Germinal center (tissue), 1 donor: Measurements from ENCODE around the gene WDHD1.
"Not testable (repeated sequence)": the region's sequence is repeated elsewhere in the genome, so short reads cannot be mapped to it uniquely, and the experiment has no call there.

Source experiments
- DNase-seq: peaks from one replicate; pipeline ENCODE4 v3.0.0; 2012; ENCODE audit warnings: mixed read lengths, low spot score

The WDHD1 gene, protein sequence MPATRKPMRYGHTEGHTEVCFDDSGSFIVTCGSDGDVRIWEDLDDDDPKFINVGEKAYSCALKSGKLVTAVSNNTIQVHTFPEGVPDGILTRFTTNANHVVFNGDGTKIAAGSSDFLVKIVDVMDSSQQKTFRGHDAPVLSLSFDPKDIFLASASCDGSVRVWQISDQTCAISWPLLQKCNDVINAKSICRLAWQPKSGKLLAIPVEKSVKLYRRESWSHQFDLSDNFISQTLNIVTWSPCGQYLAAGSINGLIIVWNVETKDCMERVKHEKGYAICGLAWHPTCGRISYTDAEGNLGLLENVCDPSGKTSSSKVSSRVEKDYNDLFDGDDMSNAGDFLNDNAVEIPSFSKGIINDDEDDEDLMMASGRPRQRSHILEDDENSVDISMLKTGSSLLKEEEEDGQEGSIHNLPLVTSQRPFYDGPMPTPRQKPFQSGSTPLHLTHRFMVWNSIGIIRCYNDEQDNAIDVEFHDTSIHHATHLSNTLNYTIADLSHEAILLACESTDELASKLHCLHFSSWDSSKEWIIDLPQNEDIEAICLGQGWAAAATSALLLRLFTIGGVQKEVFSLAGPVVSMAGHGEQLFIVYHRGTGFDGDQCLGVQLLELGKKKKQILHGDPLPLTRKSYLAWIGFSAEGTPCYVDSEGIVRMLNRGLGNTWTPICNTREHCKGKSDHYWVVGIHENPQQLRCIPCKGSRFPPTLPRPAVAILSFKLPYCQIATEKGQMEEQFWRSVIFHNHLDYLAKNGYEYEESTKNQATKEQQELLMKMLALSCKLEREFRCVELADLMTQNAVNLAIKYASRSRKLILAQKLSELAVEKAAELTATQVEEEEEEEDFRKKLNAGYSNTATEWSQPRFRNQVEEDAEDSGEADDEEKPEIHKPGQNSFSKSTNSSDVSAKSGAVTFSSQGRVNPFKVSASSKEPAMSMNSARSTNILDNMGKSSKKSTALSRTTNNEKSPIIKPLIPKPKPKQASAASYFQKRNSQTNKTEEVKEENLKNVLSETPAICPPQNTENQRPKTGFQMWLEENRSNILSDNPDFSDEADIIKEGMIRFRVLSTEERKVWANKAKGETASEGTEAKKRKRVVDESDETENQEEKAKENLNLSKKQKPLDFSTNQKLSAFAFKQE

DNA sequence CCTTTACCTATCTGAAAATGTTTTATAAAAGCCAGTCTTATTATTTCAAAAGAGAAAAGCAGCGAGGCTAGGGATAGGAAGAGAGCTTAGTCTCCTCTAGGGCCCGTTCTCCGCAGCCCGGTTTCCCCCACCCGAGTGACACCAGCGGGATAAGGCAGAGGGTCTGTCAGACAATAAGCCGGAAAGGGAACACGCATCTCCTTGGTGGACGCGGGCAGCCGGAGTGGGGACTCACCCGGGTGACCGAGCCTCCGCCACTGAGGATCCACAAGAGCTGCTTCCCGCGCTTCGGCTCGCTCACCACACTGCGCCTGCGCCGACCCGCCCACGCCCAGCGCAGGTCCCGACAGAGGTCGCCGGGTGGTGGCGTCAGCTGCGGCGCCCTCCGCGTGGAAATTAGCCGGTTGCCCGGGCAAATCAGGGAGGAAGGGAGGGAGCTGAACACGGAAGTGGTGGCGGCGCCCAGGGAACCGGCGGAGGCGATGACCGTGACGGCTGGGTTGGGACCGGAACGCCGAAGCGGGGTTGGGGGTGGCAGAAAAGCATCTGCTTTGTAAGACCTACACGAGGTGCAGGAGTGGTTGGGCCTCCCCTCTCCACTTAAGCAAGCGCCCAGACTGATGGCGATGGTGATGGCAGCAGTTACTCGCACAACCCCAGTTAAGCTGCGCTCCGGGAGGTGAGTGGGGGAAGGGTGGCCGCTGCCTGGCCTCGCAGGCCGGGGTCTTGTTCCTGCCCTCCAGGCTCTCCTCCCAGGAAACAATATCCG lies at the start of gene WDHD1, which contains the start of gene SOCS4:
Gene WDHD1 (minus strand): TSS at position 307 of the 769 bp plus-strand sequence. CDS start 312 bp downstream, outside the sequence.
Gene SOCS4 (plus strand): TSS at position 444 of the 769 bp plus-strand sequence. CDS start 15,806 bp downstream, outside the sequence.
- DNase-seq = peak; percentile 93

GRCh38 chr14:55075628-55076175 lies 48.8 kb upstream of the WDHD1 start:
- DNase-seq = no peak

DNA sequence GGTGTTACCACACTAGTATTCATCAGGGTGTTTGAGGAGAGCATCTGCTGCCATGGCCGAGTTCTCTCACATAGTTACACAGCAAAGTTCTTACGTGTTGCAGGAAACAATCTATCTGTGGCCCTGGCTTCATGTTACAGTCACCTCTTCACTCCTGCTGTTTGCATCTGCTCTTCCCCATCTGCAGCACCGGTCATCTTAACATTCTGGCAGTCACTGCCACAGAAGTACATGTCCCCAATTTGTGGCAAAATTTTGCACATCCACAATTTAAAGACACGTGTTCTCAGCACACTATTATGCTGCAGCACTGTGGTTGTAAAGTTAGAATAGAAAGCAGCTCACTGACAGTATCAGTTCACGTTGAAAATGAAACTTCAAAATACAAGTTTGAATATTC lies 47.8 kb upstream of the WDHD1 start:
- no peak for DNase-seq

DNA sequence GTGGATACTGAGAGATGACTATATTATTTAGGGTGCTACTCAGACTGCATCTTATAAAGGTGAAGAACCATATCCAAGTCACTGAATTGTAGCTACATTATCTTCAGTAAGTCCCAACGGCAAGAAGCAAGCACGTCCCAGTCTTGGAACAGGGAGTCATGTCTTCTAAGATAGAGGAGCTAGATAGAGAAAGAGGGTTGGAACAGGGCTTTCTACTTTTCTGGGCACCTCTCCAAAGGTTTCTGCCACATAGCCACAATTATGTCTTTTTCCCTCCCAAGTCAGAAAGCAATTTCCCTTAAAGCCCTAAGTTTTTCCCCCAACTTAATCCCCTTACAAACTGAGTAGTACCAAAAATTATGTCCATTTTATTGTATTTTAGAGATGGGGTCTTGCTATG lies 47.0 kb upstream of the WDHD1 start:
- DNase-seq = no peak

- peak; percentile 62 for DNase-seq
Observed at GRCh38 chr14:55071870-55072640, 45.2 kb upstream of the WDHD1 start.

- peak; percentile 13 for DNase-seq
Observed at GRCh38 chr14:55070981-55071411, 44.1 kb upstream of the WDHD1 start.

GRCh38 chr14:55066223-55066622 lies 39.3 kb upstream of the WDHD1 start:
- DNase-seq = no peak

GRCh38 chr14:55065411-55065810 lies 38.5 kb upstream of the WDHD1 start:
- no peak for DNase-seq

- DNase-seq = not testable (repeated sequence)
Observed at GRCh38 chr14:55064896-55065295, 38.0 kb upstream of the WDHD1 start.

DNA sequence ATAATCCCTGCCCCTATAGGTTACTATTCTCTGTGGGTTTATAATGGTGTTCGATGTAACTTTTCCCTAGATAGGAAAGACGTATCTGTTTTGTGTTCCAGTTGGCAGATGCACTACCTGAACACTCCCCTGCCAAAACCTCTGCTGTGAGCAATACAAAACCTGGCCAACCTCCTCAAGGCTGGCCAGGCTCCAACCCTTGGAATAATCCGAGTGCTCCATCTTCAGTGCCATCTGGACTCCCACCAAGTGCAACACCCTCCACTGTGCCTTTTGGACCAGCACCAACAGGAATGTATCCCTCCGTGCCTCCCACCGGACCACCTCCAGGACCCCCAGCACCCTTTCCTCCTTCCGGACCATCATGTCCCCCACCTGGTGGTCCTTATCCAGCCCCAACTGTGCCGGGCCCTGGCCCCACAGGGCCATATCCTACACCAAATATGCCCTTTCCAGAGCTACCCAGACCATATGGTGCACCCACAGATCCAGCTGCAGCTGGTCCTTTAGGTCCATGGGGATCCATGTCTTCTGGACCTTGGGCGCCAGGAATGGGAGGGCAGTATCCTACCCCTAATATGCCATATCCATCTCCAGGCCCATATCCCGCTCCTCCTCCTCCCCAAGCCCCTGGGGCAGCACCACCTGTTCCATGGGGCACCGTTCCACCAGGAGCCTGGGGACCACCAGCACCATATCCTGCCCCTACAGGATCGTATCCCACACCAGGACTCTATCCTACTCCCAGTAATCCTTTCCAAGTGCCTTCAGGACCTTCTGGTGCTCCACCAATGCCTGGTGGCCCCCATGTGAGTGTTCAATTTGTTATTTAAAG lies 35.8 kb upstream of the WDHD1 start:
- no peak for DNase-seq

- no peak for DNase-seq
Observed at GRCh38 chr14:55059333-55059732, 32.4 kb upstream of the WDHD1 start.

- no peak for DNase-seq
Observed at GRCh38 chr14:55057919-55058318, 31.0 kb upstream of the WDHD1 start.

- no peak for DNase-seq
Observed at GRCh38 chr14:55054098-55054497, 27.2 kb upstream of the WDHD1 start.

DNA sequence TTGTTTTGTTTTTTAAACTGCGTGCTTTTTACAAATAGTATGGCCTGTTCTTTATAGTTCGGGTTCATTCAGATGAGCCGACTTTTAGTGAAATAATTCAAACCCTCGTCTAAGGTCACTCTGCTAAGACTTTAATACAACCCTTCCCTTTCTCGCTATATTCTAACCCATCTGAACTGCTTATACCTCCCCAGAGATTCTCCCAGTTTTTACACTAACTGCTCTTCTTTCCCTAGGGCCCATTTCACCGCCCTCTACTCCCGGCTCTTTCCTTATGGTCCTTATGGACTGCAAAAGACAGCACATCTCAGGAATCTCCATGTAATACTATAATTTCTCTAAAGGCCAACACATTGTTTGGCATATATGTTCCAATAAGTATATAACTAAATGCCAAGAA lies 26.6 kb upstream of the WDHD1 start:
- no peak for DNase-seq

DNA sequence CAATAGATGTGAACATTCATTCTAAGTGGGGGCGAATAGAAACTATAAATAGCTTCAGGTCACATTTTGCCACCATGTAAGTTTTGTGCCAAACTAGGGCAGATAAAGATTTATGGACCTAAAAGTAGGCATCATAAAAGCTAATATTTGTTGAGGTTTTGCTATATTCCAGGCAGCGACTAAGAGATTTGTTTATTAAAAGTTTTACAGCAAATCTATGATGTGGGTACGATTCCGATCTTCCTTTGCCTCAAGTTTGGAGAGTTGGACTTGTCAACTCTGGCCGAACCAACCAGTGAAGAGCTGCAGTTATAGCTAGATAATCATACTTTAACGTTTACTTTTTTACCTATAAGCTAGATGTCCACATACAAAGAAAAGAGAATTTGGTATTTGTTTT lies 26.1 kb upstream of the WDHD1 start:
- no peak for DNase-seq

DNA sequence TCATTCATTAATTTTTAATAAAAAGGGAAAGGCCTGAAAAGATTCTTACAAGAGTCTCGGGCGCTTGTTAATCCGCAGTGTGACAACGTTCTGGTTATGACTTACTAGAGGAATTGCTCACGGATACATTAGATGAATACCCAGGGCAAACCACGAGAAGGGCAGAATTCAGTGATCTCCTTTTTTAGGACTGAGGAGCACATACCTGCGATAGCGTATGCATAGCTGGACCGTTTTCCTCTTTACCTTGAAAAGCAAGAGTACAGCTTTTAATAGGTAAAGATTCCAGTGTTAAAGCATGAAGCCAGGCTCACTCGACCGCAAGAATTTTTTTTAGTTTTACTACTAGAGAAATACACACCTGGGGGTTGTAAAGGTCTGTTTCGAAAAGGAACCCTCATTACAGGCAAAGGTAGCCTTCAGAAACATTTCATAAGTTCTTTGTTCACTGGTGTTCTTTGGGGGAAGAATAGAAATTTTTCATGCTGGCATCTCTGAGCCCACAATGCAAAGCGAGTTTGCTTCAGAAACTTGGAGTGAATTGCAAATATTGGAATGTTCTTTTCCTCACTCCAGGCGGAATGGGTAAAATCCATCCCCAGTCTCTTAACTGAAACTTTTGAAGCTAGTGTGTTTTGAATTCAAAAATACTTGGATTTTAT lies 25.5 kb upstream of the WDHD1 start:
- DNase-seq = peak; percentile 33

GRCh38 chr14:55051423-55052268 lies 24.7 kb upstream of the WDHD1 start, which contains the start of gene MAPK1IP1L:
Gene MAPK1IP1L, plus strand, starts transcription at chr14:55051647. Its CDS starts 10,037 bp downstream, at chr14:55061684.
- DNase-seq = peak; percentile 95

DNA sequence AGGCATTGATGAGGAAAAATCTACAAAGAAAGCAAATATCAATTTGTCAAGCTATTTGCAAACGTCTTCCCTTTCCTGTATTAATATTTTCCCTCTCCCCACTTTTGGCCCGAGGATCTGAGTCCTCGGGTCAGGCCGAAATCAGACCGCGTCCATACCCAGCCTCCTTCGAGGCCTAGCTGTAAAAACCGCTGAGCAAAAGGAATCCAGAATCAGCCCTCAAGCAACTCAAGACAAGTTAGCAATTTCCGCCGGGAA lies 24.2 kb upstream of the WDHD1 start:
- DNase-seq = no peak
